Activated T-helper 1 cell treated with anti-CD3 and anti-CD28 coated beads, Interleukin-12 subunit alpha, Interleukin-12 subunit beta, Interleukin-2, Interleukin-4 antibody, amounts not matched to agents 30 ng/mL and 10 ng/mL and 1 ng/mL, durations not matched to agents 14 hours and 24 hours and 36 hours (primary cell): ENCODE measurements around the gene COMMD3. TPM values are rescaled to one million over a fixed set of nuclear protein-coding genes. Genes with fewer than 3 reads are reported as not detected.

Experiments
- DNase-seq: peaks from one replicate; pipeline ENCODE4 v3.0.0; 2021; ENCODE audit warnings: low spot score
- H3K27ac Mint-ChIP-seq: one replicate; pipeline ENCODE4 v1.8.0; 2021; ENCODE audit warnings: mild to moderate bottlenecking, mixed read lengths
- H3K27me3 Mint-ChIP-seq: one replicate; pipeline ENCODE4 v1.8.0; 2022; ENCODE audit warnings: mild to moderate bottlenecking, moderate library complexity, mixed read lengths; ENCODE audit not compliant: insufficient read depth
- H3K36me3 Mint-ChIP-seq: one replicate; pipeline ENCODE4 v1.8.0; 2021; ENCODE audit warnings: low read depth, mixed read lengths
- H3K4me1 Mint-ChIP-seq: one replicate; pipeline ENCODE4 v1.8.0; 2021; ENCODE audit warnings: low read depth, mixed read lengths
- H3K4me3 Mint-ChIP-seq: one replicate; pipeline ENCODE4 v1.8.0; 2021; ENCODE audit warnings: mild to moderate bottlenecking, moderate library complexity, mixed read lengths
- H3K9me3 Mint-ChIP-seq: one replicate; pipeline ENCODE4 v1.8.0; 2021; ENCODE audit warnings: mixed read lengths
- intact Hi-C: fragments of 100-400 bp; cut with micrococcal nuclease; formaldehyde crosslinking; loops from one replicate; pipeline ENCODE4 v1.15.1; 2024
- total RNA-seq: library from RNA; stranded (reverse); gene quantifications from 2 replicates; pipeline ENCODE4 v1.2.3, GENCODE V29; 2022

Gene COMMD3
- total RNA-seq, 1 donor from 2014 or later: 78.7 TPM

GRCh38 chr10:22321924-22322640 is 5.9 kb downstream of the COMMD3 start:
- intact Hi-C loops: loop anchor here (1.0 to 5.0 kb wide), 4 partner anchors 75 to 790 kb away; partner anchors contain the start of genes MLLT10 and PIP4K2A

DNA sequence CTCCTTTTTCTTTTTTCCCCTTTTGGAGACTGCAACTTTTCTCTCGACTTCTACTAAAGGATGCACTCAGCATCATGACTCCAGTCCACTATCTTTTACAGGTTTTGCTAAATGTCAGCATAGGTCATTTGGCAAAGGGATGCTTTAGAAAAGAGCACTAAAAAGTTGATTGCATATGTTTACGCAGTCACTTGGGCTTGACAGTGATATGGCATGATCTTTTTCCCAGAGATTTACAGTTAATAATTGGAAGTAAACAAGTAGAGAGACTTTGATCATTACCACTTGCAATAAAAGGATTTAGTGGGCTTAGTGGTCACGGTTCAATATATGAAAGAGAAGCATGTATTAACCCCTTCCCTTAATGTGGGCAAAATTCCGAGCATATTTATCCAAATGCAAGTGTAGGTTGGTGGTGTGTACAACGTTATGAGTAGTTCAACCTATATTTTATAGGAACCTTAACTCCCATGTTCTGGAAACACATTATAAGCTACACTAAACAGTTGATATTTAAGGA is 6.5 kb downstream of the COMMD3 start:
- intact Hi-C loops: loop anchor here (5.0 kb wide), 2 partner anchors 390 to 790 kb away; partner anchors contain the start of genes MLLT10 and PIP4K2A
- peaks cover 69% of the 10 kb centered on the region for H3K4me1 Mint-ChIP-seq
- no peaks in the 10 kb centered on the region for H3K9me3 Mint-ChIP-seq
- peak overlapping the region; percentile 91 for H3K27ac Mint-ChIP-seq
- peak overlapping the region; percentile 90 for H3K4me3 Mint-ChIP-seq
- H3K27me3 Mint-ChIP-seq: peaks cover 32% of the 10 kb centered on the region
- H3K36me3 Mint-ChIP-seq: peaks cover 40% of the 10 kb centered on the region
- DNase-seq: no peak

More at GRCh38 chr10:22321924-22322640, 5.9 kb downstream of the COMMD3 start:
- Mint-ChIP-seq H3K27me3 (peaks cover 32% of the 10 kb centered on the region), H3K9me3 (no peaks in the 10 kb centered on the region), H3K4me3 (peak overlapping the region; percentile 90), H3K36me3 (peaks cover 36% of the 10 kb centered on the region), H3K4me1 (peaks cover 75% of the 10 kb centered on the region), H3K27ac (peak overlapping the region; percentile 91)
- DNase-seq: peak; percentile 12

DNA sequence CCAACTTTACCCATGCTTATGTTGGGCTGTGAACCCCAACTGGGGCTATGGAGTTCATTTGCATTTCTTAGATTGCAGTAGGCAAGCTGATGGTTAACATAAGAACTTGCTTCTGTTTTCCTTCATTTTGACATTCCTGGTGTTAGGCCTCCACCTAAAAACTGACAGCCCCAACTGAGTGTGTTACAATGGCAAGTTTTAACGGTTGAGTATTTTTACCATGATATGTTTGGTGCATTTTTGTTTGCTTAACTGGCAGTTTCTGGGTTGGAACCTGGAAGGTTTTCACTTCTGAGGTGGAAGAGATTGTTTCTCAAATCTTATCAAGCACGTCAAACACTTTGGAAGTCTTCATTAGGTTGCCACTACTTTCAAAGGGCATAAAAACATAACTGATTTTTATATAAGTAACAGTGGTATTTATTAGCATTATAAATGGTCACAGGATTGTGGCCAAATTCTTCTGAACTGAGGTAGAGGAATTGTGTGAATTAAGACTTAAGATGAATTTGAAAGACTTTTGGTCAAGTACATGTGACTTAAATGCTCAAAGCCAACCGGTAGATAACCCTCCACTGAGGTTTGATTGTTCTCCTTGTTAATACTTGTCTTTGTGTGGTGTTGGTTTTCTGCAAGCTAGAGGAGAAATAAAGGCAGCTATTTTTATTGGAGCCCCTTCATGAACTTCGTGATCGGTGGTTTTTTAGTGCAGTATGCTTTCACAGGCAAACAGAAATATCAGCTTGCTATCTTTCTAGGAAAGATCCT is 7.5 kb downstream of the COMMD3 start:
- H3K9me3 Mint-ChIP-seq: no peaks in the 10 kb centered on the region
- H3K36me3 Mint-ChIP-seq: peaks cover 37% of the 10 kb centered on the region
- H3K27ac Mint-ChIP-seq: no peak overlapping the region
- peaks cover 59% of the 10 kb centered on the region for H3K4me1 Mint-ChIP-seq
- peak overlapping the region; percentile 90 for H3K4me3 Mint-ChIP-seq
- peaks cover 32% of the 10 kb centered on the region for H3K27me3 Mint-ChIP-seq
- intact Hi-C loops: loop anchor here (2.0 to 5.0 kb wide), 3 partner anchors 321 to 791 kb away; partner anchors contain the start of genes DNAJC1, MLLT10 and PIP4K2A
- no peak for DNase-seq

- no peak for DNase-seq
- Mint-ChIP-seq H3K27ac (peak overlapping the region; percentile 11), H3K4me1 (peaks cover 52% of the 10 kb centered on the region), H3K36me3 (peaks cover 37% of the 10 kb centered on the region), H3K4me3 (peak overlapping the region; percentile 90), H3K27me3 (peaks cover 32% of the 10 kb centered on the region), H3K9me3 (no peaks in the 10 kb centered on the region)
- intact Hi-C loops: loop anchor here (2.0 to 5.0 kb wide), 3 partner anchors 322 to 792 kb away; partner anchors contain the start of genes DNAJC1, MLLT10 and PIP4K2A
These were observed 8.2 kb downstream of the COMMD3 start for GRCh38 chr10:22324413-22324812.

DNA sequence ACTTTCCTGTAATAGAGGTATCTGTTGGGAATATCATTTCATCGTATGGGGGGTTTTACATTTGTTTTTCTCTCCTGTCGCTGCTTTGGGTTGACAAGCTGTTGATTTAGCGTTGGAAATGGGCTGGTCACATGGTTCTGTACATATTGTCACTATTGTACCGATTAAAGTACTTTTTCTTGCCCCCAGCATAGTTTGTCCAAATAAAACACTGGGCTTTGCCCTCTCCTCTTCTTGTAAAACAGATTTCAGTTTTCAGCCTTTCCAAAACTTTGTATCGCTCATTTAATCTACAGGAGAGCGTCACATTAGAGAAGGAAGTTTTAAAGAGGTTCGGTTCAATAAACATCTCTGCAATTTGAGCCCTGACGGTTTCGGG is 8.7 kb downstream of the COMMD3 start:
- Mint-ChIP-seq H3K4me3 (peak overlapping the region; percentile 90), H3K27ac (peak overlapping the region; percentile 76), H3K4me1 (peaks cover 48% of the 10 kb centered on the region), H3K9me3 (no peaks in the 10 kb centered on the region), H3K36me3 (peaks cover 41% of the 10 kb centered on the region), H3K27me3 (peaks cover 34% of the 10 kb centered on the region)
- DNase-seq: no peak
- intact Hi-C loops: loop anchor here (1.0 to 5.0 kb wide), 5 partner anchors 8 to 793 kb away; partner anchors contain the start of genes DNAJC1, MLLT10 and PIP4K2A

- Mint-ChIP-seq H3K36me3 (peaks cover 40% of the 10 kb centered on the region), H3K27me3 (peaks cover 32% of the 10 kb centered on the region), H3K27ac (peak overlapping the region; percentile 76), H3K4me1 (peaks cover 43% of the 10 kb centered on the region), H3K9me3 (no peaks in the 10 kb centered on the region), H3K4me3 (peak overlapping the region; percentile 90)
- peak; percentile 66 for DNase-seq
- intact Hi-C loops: loop anchor here (1.0 to 2.0 kb wide), 3 partner anchors 8 to 323 kb away; partner anchors contain the start of gene DNAJC1
These were observed 9.3 kb downstream of the COMMD3 start for GRCh38 chr10:22325272-22326144.

GRCh38 chr10:22326145-22326702 is 10.0 kb downstream of the COMMD3 start:
- DNase-seq: no peak
- intact Hi-C loops: no loop called here
- Mint-ChIP-seq H3K27me3 (peaks cover 32% of the 10 kb centered on the region), H3K36me3 (peaks cover 40% of the 10 kb centered on the region), H3K9me3 (no peaks in the 10 kb centered on the region), H3K27ac (peak overlapping the region; percentile 55), H3K4me3 (peak overlapping the region; percentile 74), H3K4me1 (peaks cover 43% of the 10 kb centered on the region)

DNA sequence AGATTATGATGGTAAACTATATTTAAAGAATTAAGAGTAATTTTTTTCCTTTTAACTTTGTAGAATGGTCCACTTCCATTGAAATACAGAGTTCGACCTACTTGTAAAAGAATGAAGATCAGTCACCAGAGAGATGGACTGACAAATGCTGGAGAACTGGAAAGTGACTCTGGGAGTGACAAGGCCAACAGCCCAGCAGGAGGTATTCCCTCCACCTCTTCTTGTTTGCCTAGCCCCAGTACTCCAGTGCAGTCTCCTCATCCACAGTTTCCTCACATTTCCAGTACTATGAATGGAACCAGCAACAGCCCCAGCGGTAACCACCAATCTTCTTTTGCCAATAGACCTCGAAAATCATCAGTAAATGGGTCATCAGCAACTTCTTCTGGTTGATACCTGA is 13.0 kb downstream of the COMMD3 start:
- Mint-ChIP-seq H3K4me1 (peaks cover 42% of the 10 kb centered on the region), H3K27ac (no peak overlapping the region), H3K9me3 (peaks cover 4% of the 10 kb centered on the region), H3K4me3 (no peak overlapping the region), H3K36me3 (peaks cover 43% of the 10 kb centered on the region), H3K27me3 (peaks cover 16% of the 10 kb centered on the region)
- no peak for DNase-seq
- intact Hi-C loops: no loop called here

DNA sequence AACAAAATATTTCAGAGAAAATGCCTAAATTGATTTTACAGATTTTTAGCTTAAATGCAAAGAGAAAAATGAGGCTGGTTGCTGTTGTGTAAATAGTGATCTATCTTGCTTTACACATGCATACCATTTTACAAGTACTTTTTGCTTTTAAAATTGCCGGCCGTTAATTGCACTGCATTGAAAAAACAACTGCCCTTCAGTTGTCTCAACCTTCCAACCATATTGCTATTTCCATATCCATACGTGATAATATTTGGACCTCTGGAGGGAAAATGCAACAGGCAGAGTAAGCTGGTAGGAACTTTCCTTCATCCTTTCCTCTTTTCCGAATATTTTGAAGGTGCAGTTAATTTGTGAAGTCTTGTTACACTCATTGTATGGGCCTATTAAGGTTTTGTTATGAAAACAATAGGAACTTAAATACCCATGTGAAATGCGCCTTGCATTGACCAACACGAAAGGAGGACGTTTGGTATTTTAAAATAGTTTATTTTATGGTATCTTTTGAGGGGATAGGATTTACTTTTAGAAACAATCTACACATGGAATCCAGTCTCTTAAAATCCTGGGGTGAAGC is 16.0 kb downstream of the COMMD3 start:
- no peak for DNase-seq
- H3K27me3 Mint-ChIP-seq: peaks cover 17% of the 10 kb centered on the region
- H3K4me3 Mint-ChIP-seq: no peak overlapping the region
- peaks cover 4% of the 10 kb centered on the region for H3K9me3 Mint-ChIP-seq
- H3K4me1 Mint-ChIP-seq: peaks cover 24% of the 10 kb centered on the region
- intact Hi-C loops: no loop called here
- H3K36me3 Mint-ChIP-seq: peaks cover 30% of the 10 kb centered on the region
- H3K27ac Mint-ChIP-seq: no peak overlapping the region

GRCh38 chr10:22333167-22333974 is 17.2 kb downstream of the COMMD3 start:
- Mint-ChIP-seq H3K36me3 (peaks cover 24% of the 10 kb centered on the region), H3K27me3 (peaks cover 29% of the 10 kb centered on the region), H3K4me1 (peaks cover 32% of the 10 kb centered on the region), H3K27ac (peak overlapping the region; percentile 79), H3K4me3 (peak overlapping the region; percentile 74), H3K9me3 (peaks cover 4% of the 10 kb centered on the region)
- intact Hi-C loops: loop anchor here (1.0 kb wide), 1 partner anchor 8 kb away; no protein-coding TSS in a partner anchor
- DNase-seq: no peak

DNA sequence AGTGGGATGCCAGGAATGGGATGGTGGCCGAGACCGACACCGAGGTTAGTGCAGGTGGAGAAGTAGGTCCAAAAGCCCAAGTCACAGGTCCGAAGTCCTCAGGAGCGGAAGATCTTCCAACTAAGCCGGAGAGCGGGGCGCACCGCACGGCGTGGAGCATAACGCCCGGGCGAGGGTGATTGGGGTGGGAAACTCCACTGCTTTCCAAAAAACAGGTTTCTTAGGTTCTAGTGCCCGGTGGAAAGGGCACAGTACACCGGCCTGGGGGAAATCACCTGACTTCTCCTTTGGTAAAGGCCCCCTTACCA is 17.7 kb downstream of the COMMD3 start:
- Mint-ChIP-seq H3K4me1 (peaks cover 38% of the 10 kb centered on the region), H3K9me3 (peaks cover 4% of the 10 kb centered on the region), H3K27me3 (peaks cover 34% of the 10 kb centered on the region), H3K36me3 (peaks cover 24% of the 10 kb centered on the region), H3K4me3 (peak overlapping the region; percentile 74), H3K27ac (peak overlapping the region; percentile 79)
- no peak for DNase-seq
- intact Hi-C loops: loop anchor here (1.0 kb wide), 1 partner anchor 9 kb away; no protein-coding TSS in a partner anchor
